ENCODE data around the gene SLC2A11. TPM values are rescaled to one million over a fixed set of nuclear protein-coding genes. Genes with fewer than 3 reads are reported as not detected.

Gene SLC2A11
- total RNA-seq, 1 experiment from 2014 or later = 17.2 TPM

- TF ChIP-seq SP1 (IDR thresholded peaks at IDR 0.05; ENCODE audit: low read depth) (no peak), RAD21 (IDR thresholded peaks at IDR 0.05; ENCODE audit: low read depth) (no peak)
- TF ChIP-seq, protein P1, sequence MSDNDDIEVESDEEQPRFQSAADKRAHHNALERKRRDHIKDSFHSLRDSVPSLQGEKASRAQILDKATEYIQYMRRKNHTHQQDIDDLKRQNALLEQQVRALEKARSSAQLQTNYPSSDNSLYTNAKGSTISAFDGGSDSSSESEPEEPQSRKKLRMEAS (IDR thresholded peaks at IDR 0.05) = no peak
These were observed 22.7 kb upstream of the SLC2A11 start (continued) for GRCh38 chr22:23834793-23835483.

DNA sequence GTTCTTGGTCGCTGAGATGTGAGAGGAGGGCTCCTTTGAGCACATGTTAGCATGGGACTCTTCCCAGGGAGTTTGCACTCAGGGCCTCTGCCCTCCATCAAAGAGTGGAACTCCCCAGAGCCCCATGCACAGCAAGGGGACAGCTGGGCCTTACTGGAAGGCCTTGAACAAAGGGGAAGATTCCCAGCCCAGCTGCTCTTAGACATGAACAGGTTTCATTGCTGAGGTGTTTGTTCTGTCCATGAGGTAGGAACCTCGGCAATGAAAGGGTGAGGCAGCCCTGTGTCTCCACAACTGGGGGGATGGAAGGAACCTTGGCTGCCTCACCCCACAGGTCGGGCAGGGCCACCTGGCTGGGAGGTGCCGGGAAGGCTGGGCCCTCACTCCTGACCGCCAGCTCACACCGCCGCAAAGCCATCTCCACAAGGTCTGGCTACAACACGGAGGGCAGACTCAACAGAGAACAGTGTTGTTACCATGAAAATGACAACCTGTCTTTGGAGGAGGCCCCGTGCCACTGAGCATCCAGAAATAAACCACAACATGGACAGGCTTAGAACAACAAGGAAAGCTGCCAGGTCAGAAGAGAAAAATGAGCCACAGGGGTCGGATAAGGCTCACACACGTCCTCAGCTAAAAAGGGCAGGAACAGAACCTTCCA is 22.1 kb upstream of the SLC2A11 start:
- Histone ChIP-seq H3K79me2 (ENCODE audit: insufficient read depth, low read length) (no peaks in the 10 kb centered on the region; the same call in 1 of the 2 replicates), H3K4me1 (ENCODE audit: control insufficient read depth in 1 of 2, insufficient read depth in 2 of 2, low read length in 2 of 2) (no peaks in the 10 kb centered on the region), H4K20me1 (ENCODE audit: insufficient read depth) (no peaks in the 10 kb centered on the region), H3K36me3 (ENCODE audit: control insufficient read depth in 1 of 2, insufficient read depth in 2 of 2, low read length in 2 of 2) (peaks cover 5 to 7% of the 10 kb centered on the region in 2 experiments; a peak in 3 of 4 replicates), H3K27me3 (ENCODE audit: insufficient read depth, low read length) (no peaks in the 10 kb centered on the region), H3K9ac (ENCODE audit: low read length) (no peak overlapping the region), H3K27ac (ENCODE audit: low read depth, low read length) (0 out of 2 replicates have a peak overlapping the region, but pooled peaks have one; percentile 9), H2AFZ (ENCODE audit: low read depth, low read length, poor library complexity, severe bottlenecking) (no peak overlapping the region), H3K9me2 (ENCODE audit: insufficient read depth) (no peaks in the 10 kb centered on the region), H3K9me3 (ENCODE audit: control insufficient read depth in 1 of 2, insufficient read depth in 1 of 2, low read depth in 1 of 2, low read length in 2 of 2) (no peaks in the 10 kb centered on the region), H3K4me3 (replicated peaks in 1 of 2; ENCODE audit: low read depth in 1 of 2, low read length in 2 of 2) (no peak overlapping the region), H3K4me2 (ENCODE audit: low read length) (no peak overlapping the region)
- ChIA-PET CTCF (interaction anchor here (1.4 kb wide), 1 partner anchor 14 kb away, joined by 6 read pairs; no protein-coding TSS in a partner anchor), RAD21 (ENCODE audit: low non-redundant PET in 1 of 2, low total read pairs in 2 of 2, uncharacterized antibody in 2 of 2, unreplicated experiment in 2 of 2) (no interaction called here), POLR2A (no interaction called here)
- no TSS peak for BruUV-seq (replicated peaks)
- DNase-seq (ENCODE audit: low read depth, low spot score) (no peak), ATAC-seq (no peak)
- intact Hi-C loops (cut with micrococcal nuclease) = no loop called here
- TF ChIP-seq ELF1 (IDR thresholded peaks at IDR 0.05; ENCODE audit: borderline replicate concordance, low read depth) (no peak), EGR1 (IDR thresholded peaks at IDR 0.05; ENCODE audit: low read depth) (no peak), RAD21 (IDR thresholded peaks at IDR 0.05; ENCODE audit: low read depth) (no peak), EZH2 (IDR thresholded peaks at IDR 0.05) (no peak), JUND (IDR thresholded peaks at IDR 0.05) (no peak), EZH2phosphoT487 (IDR thresholded peaks at IDR 0.05; ENCODE audit: borderline replicate concordance) (no peak), CBX3 (IDR thresholded peaks at IDR 0.05; ENCODE audit: low read depth) (no peak), CEBPB (IDR thresholded peaks at IDR 0.05; ENCODE audit: low read depth) (no peak), SP1 (IDR thresholded peaks at IDR 0.05; ENCODE audit: low read depth) (no peak), ZFX (IDR thresholded peaks at IDR 0.05) (no peak), ZNF274 (IDR thresholded peaks at IDR 0.05; ENCODE audit: low read depth, low read length) (no peak), FOSL1 (IDR thresholded peaks at IDR 0.05; ENCODE audit: low read depth) (no peak)
- TF ChIP-seq, protein P1 (IDR thresholded peaks at IDR 0.05) = no peak
- TF ChIP-seq, protein P2, sequence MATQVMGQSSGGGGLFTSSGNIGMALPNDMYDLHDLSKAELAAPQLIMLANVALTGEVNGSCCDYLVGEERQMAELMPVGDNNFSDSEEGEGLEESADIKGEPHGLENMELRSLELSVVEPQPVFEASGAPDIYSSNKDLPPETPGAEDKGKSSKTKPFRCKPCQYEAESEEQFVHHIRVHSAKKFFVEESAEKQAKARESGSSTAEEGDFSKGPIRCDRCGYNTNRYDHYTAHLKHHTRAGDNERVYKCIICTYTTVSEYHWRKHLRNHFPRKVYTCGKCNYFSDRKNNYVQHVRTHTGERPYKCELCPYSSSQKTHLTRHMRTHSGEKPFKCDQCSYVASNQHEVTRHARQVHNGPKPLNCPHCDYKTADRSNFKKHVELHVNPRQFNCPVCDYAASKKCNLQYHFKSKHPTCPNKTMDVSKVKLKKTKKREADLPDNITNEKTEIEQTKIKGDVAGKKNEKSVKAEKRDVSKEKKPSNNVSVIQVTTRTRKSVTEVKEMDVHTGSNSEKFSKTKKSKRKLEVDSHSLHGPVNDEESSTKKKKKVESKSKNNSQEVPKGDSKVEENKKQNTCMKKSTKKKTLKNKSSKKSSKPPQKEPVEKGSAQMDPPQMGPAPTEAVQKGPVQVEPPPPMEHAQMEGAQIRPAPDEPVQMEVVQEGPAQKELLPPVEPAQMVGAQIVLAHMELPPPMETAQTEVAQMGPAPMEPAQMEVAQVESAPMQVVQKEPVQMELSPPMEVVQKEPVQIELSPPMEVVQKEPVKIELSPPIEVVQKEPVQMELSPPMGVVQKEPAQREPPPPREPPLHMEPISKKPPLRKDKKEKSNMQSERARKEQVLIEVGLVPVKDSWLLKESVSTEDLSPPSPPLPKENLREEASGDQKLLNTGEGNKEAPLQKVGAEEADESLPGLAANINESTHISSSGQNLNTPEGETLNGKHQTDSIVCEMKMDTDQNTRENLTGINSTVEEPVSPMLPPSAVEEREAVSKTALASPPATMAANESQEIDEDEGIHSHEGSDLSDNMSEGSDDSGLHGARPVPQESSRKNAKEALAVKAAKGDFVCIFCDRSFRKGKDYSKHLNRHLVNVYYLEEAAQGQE (IDR thresholded peaks at IDR 0.05; ENCODE audit: low read depth) = no peak
